ENCODE data around the gene COL6A3. TPM values are rescaled to one million over a fixed set of nuclear protein-coding genes. Genes with fewer than 3 reads are reported as not detected.
"Not testable (repeated sequence)": the region's sequence is repeated elsewhere in the genome, so short reads cannot be mapped to it uniquely, and the experiment has no call there.

The COL6A3 gene
- total RNA-seq, 1 donor from 2014 or later: 645 TPM

DNA sequence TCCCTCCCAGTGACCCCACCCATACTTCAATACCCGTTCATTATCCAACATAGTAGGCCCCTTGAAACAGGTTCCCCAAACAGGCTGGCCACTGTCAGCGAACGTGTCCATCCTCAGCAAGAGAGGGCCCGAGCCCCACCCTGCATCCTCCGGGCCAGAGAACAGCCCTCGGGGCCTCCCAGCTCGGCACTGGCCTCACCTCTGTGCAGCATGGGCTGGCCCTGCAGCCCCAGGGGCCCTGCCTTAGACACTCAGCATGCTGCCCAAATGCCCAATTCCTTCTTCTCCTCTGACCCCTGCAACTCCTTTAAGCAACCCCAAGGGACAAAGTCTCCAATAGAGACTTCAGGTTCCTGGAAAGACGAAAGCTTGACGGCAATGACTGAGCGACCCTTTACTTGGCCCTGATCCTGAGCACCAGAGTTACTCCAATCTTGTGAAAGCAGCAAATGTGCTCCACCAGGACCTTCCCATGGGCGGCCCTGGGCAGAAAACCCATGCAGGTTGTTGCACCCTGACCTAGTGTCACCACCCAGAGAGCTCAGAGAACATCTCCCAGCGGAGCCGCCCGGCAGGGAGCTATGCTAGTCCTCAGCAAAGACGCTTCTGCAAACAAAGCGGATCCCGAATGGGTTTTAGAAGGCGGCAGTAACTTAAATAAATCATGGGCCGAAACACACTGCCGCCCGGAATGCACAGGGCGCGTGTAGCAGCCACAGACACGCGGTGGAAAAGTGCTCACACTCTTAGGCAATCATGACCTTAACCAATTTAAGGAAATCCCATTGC is 782 bp downstream of the COL6A3 start:
- TF ChIP-seq, protein P1, sequence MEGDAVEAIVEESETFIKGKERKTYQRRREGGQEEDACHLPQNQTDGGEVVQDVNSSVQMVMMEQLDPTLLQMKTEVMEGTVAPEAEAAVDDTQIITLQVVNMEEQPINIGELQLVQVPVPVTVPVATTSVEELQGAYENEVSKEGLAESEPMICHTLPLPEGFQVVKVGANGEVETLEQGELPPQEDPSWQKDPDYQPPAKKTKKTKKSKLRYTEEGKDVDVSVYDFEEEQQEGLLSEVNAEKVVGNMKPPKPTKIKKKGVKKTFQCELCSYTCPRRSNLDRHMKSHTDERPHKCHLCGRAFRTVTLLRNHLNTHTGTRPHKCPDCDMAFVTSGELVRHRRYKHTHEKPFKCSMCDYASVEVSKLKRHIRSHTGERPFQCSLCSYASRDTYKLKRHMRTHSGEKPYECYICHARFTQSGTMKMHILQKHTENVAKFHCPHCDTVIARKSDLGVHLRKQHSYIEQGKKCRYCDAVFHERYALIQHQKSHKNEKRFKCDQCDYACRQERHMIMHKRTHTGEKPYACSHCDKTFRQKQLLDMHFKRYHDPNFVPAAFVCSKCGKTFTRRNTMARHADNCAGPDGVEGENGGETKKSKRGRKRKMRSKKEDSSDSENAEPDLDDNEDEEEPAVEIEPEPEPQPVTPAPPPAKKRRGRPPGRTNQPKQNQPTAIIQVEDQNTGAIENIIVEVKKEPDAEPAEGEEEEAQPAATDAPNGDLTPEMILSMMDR (IDR thresholded peaks at IDR 0.05; ENCODE audit: unreplicated experiment): no peak
- no peaks in the 10 kb centered on the region for H3K36me3 Mint-ChIP-seq
- H3K27me3 Mint-ChIP-seq (ENCODE audit: low read depth): no peaks in the 10 kb centered on the region
- H3K4me1 Mint-ChIP-seq: peaks cover 34% of the 10 kb centered on the region
- H3K9me3 Mint-ChIP-seq: no peaks in the 10 kb centered on the region
- H3K4me3 Mint-ChIP-seq: peak overlapping the region; percentile 85
- H3K27ac Mint-ChIP-seq: peak overlapping the region; percentile 91
- no peak for DNase-seq (ENCODE audit: low spot score in 2 of 2, unreplicated experiment in 2 of 2)

- Mint-ChIP-seq H3K27ac (peak overlapping the region; percentile 91), H3K9me3 (no peaks in the 10 kb centered on the region), H3K36me3 (no peaks in the 10 kb centered on the region), H3K4me1 (peaks cover 37% of the 10 kb centered on the region), H3K27me3 (ENCODE audit: low read depth) (no peaks in the 10 kb centered on the region), H3K4me3 (peak overlapping the region; percentile 85)
- TF ChIP-seq, protein P1 (IDR thresholded peaks at IDR 0.05; ENCODE audit: unreplicated experiment): no peak
- no peak for DNase-seq (ENCODE audit: low spot score in 2 of 2, unreplicated experiment in 2 of 2)
Measured at GRCh38 chr2:237412646-237412987, 1.3 kb downstream of the COL6A3 start.

GRCh38 chr2:237411683-237412423 is 2.1 kb downstream of the COL6A3 start:
- TF ChIP-seq, protein P1 (IDR thresholded peaks at IDR 0.05; ENCODE audit: unreplicated experiment): no peak
- no peak for DNase-seq (ENCODE audit: low spot score in 2 of 2, unreplicated experiment in 2 of 2)
- Mint-ChIP-seq H3K36me3 (no peaks in the 10 kb centered on the region), H3K27ac (peak overlapping the region; percentile 86), H3K4me3 (peak overlapping the region; percentile 85), H3K4me1 (peaks cover 40% of the 10 kb centered on the region), H3K27me3 (ENCODE audit: low read depth) (no peaks in the 10 kb centered on the region), H3K9me3 (no peaks in the 10 kb centered on the region)

DNA sequence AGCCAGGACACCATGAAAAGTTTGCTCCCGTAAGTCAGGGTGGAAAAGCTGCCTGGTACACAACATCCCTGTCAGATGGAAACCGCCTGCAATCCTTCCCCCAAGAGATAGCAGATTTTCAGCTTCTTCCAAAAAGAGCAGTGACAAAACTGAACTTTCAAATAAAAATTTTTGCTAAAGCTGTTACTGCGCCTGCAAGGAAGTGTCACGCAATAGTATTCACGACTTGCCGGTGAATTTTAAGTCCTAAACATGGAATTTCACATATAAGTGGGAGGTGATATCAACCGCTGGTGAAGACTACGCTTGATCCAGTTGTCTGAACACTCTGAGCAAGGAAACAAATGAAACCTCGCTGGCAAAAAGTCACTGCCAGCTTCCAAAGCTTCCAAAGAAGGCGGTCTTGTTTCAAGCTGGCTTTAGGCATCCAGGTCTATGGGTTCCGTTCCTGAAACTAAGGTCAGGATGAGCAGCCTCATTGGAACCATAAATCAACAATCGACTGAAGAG is 2.8 kb downstream of the COL6A3 start:
- peak overlapping the region; percentile 86 for H3K27ac Mint-ChIP-seq

GRCh38 chr2:237409263-237409662 is 4.7 kb downstream of the COL6A3 start:
- not testable (repeated sequence) for H3K36me3 Mint-ChIP-seq; H3K9me3 Mint-ChIP-seq; H3K27ac Mint-ChIP-seq; H3K4me3 Mint-ChIP-seq; DNase-seq (ENCODE audit: low spot score in 2 of 2, unreplicated experiment in 2 of 2); H3K27me3 Mint-ChIP-seq (ENCODE audit: low read depth)
- peaks cover 35% of the 10 kb centered on the region for H3K4me1 Mint-ChIP-seq

More for the DNA sequence above, 2.8 kb downstream of the COL6A3 start:
- Mint-ChIP-seq H3K9me3 (no peaks in the 10 kb centered on the region), H3K4me3 (peak overlapping the region; percentile 85), H3K36me3 (no peaks in the 10 kb centered on the region), H3K4me1 (peaks cover 40% of the 10 kb centered on the region), H3K27me3 (ENCODE audit: low read depth) (no peaks in the 10 kb centered on the region)
- TF ChIP-seq, protein P1 (IDR thresholded peaks at IDR 0.05; ENCODE audit: unreplicated experiment): no peak
- DNase-seq (ENCODE audit: low spot score in 2 of 2, unreplicated experiment in 2 of 2): no peak
